MM.1S (cell line): Measurements from ENCODE around the gene COL5A2.

Source experiments
- DNase-seq: peaks from one replicate; pipeline ENCODE4 v3.0.0-alpha.2; 2015
- H2AFZ ChIP-seq: fragments of 300-600 bp; sonication (generic); 2 replicates; pipeline ENCODE4 v1.6.0; 2016; ENCODE audit warnings: antibody characterized with exemption, low read length
- H3F3A ChIP-seq: fragments of 300-600 bp; sonication (generic); 2 replicates; pipeline ENCODE4 v1.6.1; 2016; ENCODE audit warnings: mild to moderate bottlenecking, antibody characterized with exemption, low read length, moderate library complexity, mixed read lengths; ENCODE audit not compliant: insufficient read depth
- H3K27ac ChIP-seq: fragments of 300-600 bp; sonication (generic); 2 replicates; pipeline ENCODE4 v1.5.1; 2016; ENCODE audit warnings: mild to moderate bottlenecking, low read length
- H3K27me3 ChIP-seq: fragments of 300-600 bp; sonication (generic); replicated peaks from 2 replicates; pipeline ENCODE4 v1.6.0; 2016; ENCODE audit warnings: low read length; ENCODE audit not compliant: insufficient read depth
- H3K36me3 ChIP-seq: fragments of 300-600 bp; sonication (generic); replicated peaks from 2 replicates; pipeline ENCODE4 v1.6.1; 2016; ENCODE audit warnings: mild to moderate bottlenecking, low read length, mixed read lengths; ENCODE audit not compliant: insufficient read depth
- H3K4me1 ChIP-seq: fragments of 300-600 bp; sonication (generic); 2 replicates; pipeline ENCODE4 v1.6.1; 2016; ENCODE audit warnings: low read length, mixed read lengths
- H3K4me2 ChIP-seq: fragments of 300-600 bp; sonication (generic); 2 replicates; pipeline ENCODE4 v1.6.0; 2016; ENCODE audit warnings: low read depth, low read length
- H3K4me3 ChIP-seq: fragments of 300-600 bp; sonication (generic); 2 replicates; pipeline ENCODE4 v1.5.1; 2016; ENCODE audit warnings: low read length, mixed read lengths
- H3K79me2 ChIP-seq: fragments of 300-600 bp; sonication (generic); 2 replicates; pipeline ENCODE4 v1.6.1; 2016; ENCODE audit warnings: mixed run types, low read length, mixed read lengths
- H3K9ac ChIP-seq: fragments of 300-600 bp; sonication (generic); 2 replicates; pipeline ENCODE4 v1.6.1; 2016; ENCODE audit warnings: low read length, mixed read lengths
- H3K9me2 ChIP-seq: fragments of 300-600 bp; sonication (generic); replicated peaks from 2 replicates; pipeline ENCODE4 v1.6.1; 2016; ENCODE audit warnings: mild to moderate bottlenecking, low read length, mixed read lengths; ENCODE audit not compliant: insufficient read depth
- H3K9me3 ChIP-seq: fragments of 300-600 bp; sonication (generic); replicated peaks from 2 replicates; pipeline ENCODE4 v1.6.1; 2016; ENCODE audit warnings: mild to moderate bottlenecking, low read length, mixed read lengths; ENCODE audit not compliant: insufficient read depth
- H4K20me1 ChIP-seq: fragments of 300-600 bp; sonication (generic); 2 replicates; pipeline ENCODE4 v1.6.1; 2016; ENCODE audit warnings: mild to moderate bottlenecking, low read length, moderate library complexity, mixed read lengths; ENCODE audit not compliant: insufficient read depth
- CTCF ChIP-seq: fragments of 300-600 bp; sonication (generic); IDR thresholded peaks from 2 replicates; pipeline ENCODE4 v1.5.1; 2016; ENCODE audit warnings: antibody characterized with exemption, low read length, mixed read lengths
- EZH2 ChIP-seq: fragments of 300-600 bp; sonication (generic); optimal IDR thresholded peaks from 2 replicates; pipeline ENCODE3; 2017; ENCODE audit warnings: low read depth, mild to moderate bottlenecking, antibody characterized with exemption, low read length, mixed read lengths
- EZH2phosphoT487 ChIP-seq: fragments of 300-600 bp; sonication (generic); IDR thresholded peaks from 2 replicates; pipeline ENCODE4 v1.6.1; 2018; ENCODE audit warnings: antibody characterized with exemption, low read length

The COL5A2 gene

GRCh38 chr2:189060096-189060642, 119.4 kb downstream of the COL5A2 start:
- no peak overlapping the region for H3K27ac ChIP-seq
- no peak for TF ChIP-seq CTCF
- TF ChIP-seq EZH2phosphoT487, result no peak
- no peak for TF ChIP-seq EZH2
- no peak overlapping the region for H3K9ac ChIP-seq
- no peak overlapping the region for H3K4me2 ChIP-seq
- H2AFZ ChIP-seq, result no peak overlapping the region
- no peaks in the 10 kb centered on the region for H3K79me2 ChIP-seq
- no peaks in the 10 kb centered on the region for H3K4me1 ChIP-seq
- no peaks in the 10 kb centered on the region for H3K9me2 ChIP-seq
- no peak overlapping the region for H3K4me3 ChIP-seq
- no peaks in the 10 kb centered on the region for H3K36me3 ChIP-seq
- H3K27me3 ChIP-seq, result no peaks in the 10 kb centered on the region
- no peaks in the 10 kb centered on the region for H3F3A ChIP-seq
- H4K20me1 ChIP-seq, result no peaks in the 10 kb centered on the region
- no peaks in the 10 kb centered on the region for H3K9me3 ChIP-seq
- DNase-seq, result no peak

GRCh38 chr2:189057316-189057715, 122.2 kb downstream of the COL5A2 start:
- Histone ChIP-seq H3F3A (no peaks in the 10 kb centered on the region), H3K9me2 (no peaks in the 10 kb centered on the region), H3K4me1 (no peaks in the 10 kb centered on the region), H4K20me1 (no peaks in the 10 kb centered on the region), H3K4me3 (no peak overlapping the region), H3K36me3 (no peaks in the 10 kb centered on the region), H3K9ac (no peak overlapping the region), H3K9me3 (no peaks in the 10 kb centered on the region), H3K4me2 (no peak overlapping the region), H3K27ac (no peak overlapping the region), H3K79me2 (no peaks in the 10 kb centered on the region), H3K27me3 (no peaks in the 10 kb centered on the region), H2AFZ (no peak overlapping the region)
- DNase-seq, result no peak
- TF ChIP-seq EZH2, result no peak
- no peak for TF ChIP-seq EZH2phosphoT487
- TF ChIP-seq CTCF, result no peak

- H3K27me3 ChIP-seq, result no peaks in the 10 kb centered on the region
- no peaks in the 10 kb centered on the region for H3K4me1 ChIP-seq
- H3K36me3 ChIP-seq, result no peaks in the 10 kb centered on the region
- no peak overlapping the region for H3K9ac ChIP-seq
- no peak overlapping the region for H3K4me2 ChIP-seq
- TF ChIP-seq EZH2, result no peak
- TF ChIP-seq EZH2phosphoT487, result no peak
- no peak for TF ChIP-seq CTCF
- no peak overlapping the region for H3K27ac ChIP-seq
- H3F3A ChIP-seq, result no peaks in the 10 kb centered on the region
- H4K20me1 ChIP-seq, result no peaks in the 10 kb centered on the region
- no peak overlapping the region for H3K4me3 ChIP-seq
- no peaks in the 10 kb centered on the region for H3K9me3 ChIP-seq
- no peaks in the 10 kb centered on the region for H3K9me2 ChIP-seq
- H2AFZ ChIP-seq, result no peak overlapping the region
- no peaks in the 10 kb centered on the region for H3K79me2 ChIP-seq
- no peak for DNase-seq
These were observed 123.1 kb downstream of the COL5A2 start for GRCh38 chr2:189056200-189057106.
